DMS114 treated with DMSO at 0.1 percent for 48 hours (cell line): Measurements from ENCODE around the gene DDX52.
A peak's percentile ranks its signal among the peaks of the same experiment; 100 is the strongest.
"Not testable (repeated sequence)": the region's sequence is repeated elsewhere in the genome, so short reads cannot be mapped to it uniquely, and the experiment has no call there.

Experiments
- DNase-seq: peaks from one replicate; lab custom pipeline; 2025; ENCODE audit not compliant: unreplicated experiment; lab: John Stamatoyannopoulos, UW

Gene DDX52

GRCh38 chr17:37657202-37657601 lies 14.0 kb upstream of the DDX52 start:
- DNase-seq: no peak

GRCh38 chr17:37651849-37652248 lies 8.6 kb upstream of the DDX52 start:
- no peak for DNase-seq

- DNase-seq: peak; percentile 41
Observed at GRCh38 chr17:37650419-37651003, 7.3 kb upstream of the DDX52 start.

- DNase-seq: no peak
Observed at GRCh38 chr17:37648555-37648954, 5.3 kb upstream of the DDX52 start.

- no peak for DNase-seq
Observed at GRCh38 chr17:37647856-37648255, 4.6 kb upstream of the DDX52 start.

GRCh38 chr17:37643869-37644268 lies 623 bp upstream of the DDX52 start:
- DNase-seq: no peak

- DNase-seq: no peak
Observed at GRCh38 chr17:37642681-37643080, 565 bp downstream of the DDX52 start.

- no peak for DNase-seq
Observed at GRCh38 chr17:37640015-37640414, 3.2 kb downstream of the DDX52 start.

- DNase-seq: no peak
Observed at GRCh38 chr17:37637956-37638355, 5.3 kb downstream of the DDX52 start.

- DNase-seq: not testable (repeated sequence)
Observed at GRCh38 chr17:37616430-37616829, 26.8 kb downstream of the DDX52 start.

GRCh38 chr17:37614823-37615222 lies 28.4 kb downstream of the DDX52 start:
- no peak for DNase-seq

GRCh38 chr17:37614391-37614790 lies 28.9 kb downstream of the DDX52 start:
- no peak for DNase-seq

GRCh38 chr17:37610971-37611370 lies 32.3 kb downstream of the DDX52 start:
- no peak for DNase-seq

GRCh38 chr17:37610041-37610420 lies 33.2 kb downstream of the DDX52 start:
- not testable (repeated sequence) for DNase-seq

GRCh38 chr17:37609170-37610040 lies 33.8 kb downstream of the DDX52 start, which contains the start of gene SYNRG:
Gene SYNRG, minus strand, starts transcription at chr17:37609418. Its CDS starts 63 bp downstream, at chr17:37609355.
- DNase-seq: peak; percentile 82

- no peak for DNase-seq
Observed at GRCh38 chr17:37608351-37609169, 34.7 kb downstream of the DDX52 start.

GRCh38 chr17:37607637-37608331 lies 35.5 kb downstream of the DDX52 start:
- no peak for DNase-seq

- no peak for DNase-seq
Observed at GRCh38 chr17:37605813-37606505, 37.3 kb downstream of the DDX52 start.

- no peak for DNase-seq
Observed at GRCh38 chr17:37605081-37605480, 38.2 kb downstream of the DDX52 start.

- no peak for DNase-seq
Observed at GRCh38 chr17:37604556-37604955, 38.7 kb downstream of the DDX52 start.
